GM18870 (cell line): Measurements from ENCODE around the gene HPCAL1.

Experiments
- ATAC-seq: cut with Tn5 transposase; IDR thresholded peaks from one replicate; pipeline ENCODE4 v1.9.1; 2021; ENCODE audit warnings: moderate library complexity; ENCODE audit not compliant: unreplicated experiment

HPCAL1 gene

GRCh38 chr2:10475811-10476660 is 173.3 kb downstream of the HPCAL1 start:
- no peak for ATAC-seq

GRCh38 chr2:10476723-10477442 is 174.2 kb downstream of the HPCAL1 start:
- no peak for ATAC-seq
